Measurements from ENCODE around the gene COX7A2.

GRCh38 chr6:75201021-75201420, 42.6 kb downstream of the COX7A2 start:
- TF ChIP-seq, protein P1, sequence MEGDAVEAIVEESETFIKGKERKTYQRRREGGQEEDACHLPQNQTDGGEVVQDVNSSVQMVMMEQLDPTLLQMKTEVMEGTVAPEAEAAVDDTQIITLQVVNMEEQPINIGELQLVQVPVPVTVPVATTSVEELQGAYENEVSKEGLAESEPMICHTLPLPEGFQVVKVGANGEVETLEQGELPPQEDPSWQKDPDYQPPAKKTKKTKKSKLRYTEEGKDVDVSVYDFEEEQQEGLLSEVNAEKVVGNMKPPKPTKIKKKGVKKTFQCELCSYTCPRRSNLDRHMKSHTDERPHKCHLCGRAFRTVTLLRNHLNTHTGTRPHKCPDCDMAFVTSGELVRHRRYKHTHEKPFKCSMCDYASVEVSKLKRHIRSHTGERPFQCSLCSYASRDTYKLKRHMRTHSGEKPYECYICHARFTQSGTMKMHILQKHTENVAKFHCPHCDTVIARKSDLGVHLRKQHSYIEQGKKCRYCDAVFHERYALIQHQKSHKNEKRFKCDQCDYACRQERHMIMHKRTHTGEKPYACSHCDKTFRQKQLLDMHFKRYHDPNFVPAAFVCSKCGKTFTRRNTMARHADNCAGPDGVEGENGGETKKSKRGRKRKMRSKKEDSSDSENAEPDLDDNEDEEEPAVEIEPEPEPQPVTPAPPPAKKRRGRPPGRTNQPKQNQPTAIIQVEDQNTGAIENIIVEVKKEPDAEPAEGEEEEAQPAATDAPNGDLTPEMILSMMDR (IDR thresholded peaks at IDR 0.05), result no peak
- TF ChIP-seq, protein P2, sequence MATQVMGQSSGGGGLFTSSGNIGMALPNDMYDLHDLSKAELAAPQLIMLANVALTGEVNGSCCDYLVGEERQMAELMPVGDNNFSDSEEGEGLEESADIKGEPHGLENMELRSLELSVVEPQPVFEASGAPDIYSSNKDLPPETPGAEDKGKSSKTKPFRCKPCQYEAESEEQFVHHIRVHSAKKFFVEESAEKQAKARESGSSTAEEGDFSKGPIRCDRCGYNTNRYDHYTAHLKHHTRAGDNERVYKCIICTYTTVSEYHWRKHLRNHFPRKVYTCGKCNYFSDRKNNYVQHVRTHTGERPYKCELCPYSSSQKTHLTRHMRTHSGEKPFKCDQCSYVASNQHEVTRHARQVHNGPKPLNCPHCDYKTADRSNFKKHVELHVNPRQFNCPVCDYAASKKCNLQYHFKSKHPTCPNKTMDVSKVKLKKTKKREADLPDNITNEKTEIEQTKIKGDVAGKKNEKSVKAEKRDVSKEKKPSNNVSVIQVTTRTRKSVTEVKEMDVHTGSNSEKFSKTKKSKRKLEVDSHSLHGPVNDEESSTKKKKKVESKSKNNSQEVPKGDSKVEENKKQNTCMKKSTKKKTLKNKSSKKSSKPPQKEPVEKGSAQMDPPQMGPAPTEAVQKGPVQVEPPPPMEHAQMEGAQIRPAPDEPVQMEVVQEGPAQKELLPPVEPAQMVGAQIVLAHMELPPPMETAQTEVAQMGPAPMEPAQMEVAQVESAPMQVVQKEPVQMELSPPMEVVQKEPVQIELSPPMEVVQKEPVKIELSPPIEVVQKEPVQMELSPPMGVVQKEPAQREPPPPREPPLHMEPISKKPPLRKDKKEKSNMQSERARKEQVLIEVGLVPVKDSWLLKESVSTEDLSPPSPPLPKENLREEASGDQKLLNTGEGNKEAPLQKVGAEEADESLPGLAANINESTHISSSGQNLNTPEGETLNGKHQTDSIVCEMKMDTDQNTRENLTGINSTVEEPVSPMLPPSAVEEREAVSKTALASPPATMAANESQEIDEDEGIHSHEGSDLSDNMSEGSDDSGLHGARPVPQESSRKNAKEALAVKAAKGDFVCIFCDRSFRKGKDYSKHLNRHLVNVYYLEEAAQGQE (IDR thresholded peaks at IDR 0.05; ENCODE audit: insufficient read depth in 1 of 2, low read depth in 2 of 2, low read length in 1 of 2), result no peak
- no peak for TF ChIP-seq POLR2AphosphoS5 (IDR thresholded peaks at IDR 0.05; ENCODE audit: low read depth, low read length)
- no peak for TF ChIP-seq TCF7L2 (IDR thresholded peaks at IDR 0.05; ENCODE audit: low read depth, low read length)
